ENCODE results near the gene NID1. TPM values are rescaled to one million over a fixed set of nuclear protein-coding genes. Genes with fewer than 3 reads are reported as not detected.

NID1 gene
- polyA plus RNA-seq, result 76.0 TPM
- long read RNA-seq, donor 1, full-length matches to known transcripts, result 3 of 3 reads
- long read RNA-seq, donor 1, partial matches to known transcripts, result 0 of 3 reads
- long read RNA-seq, donor 1, other reads (novel, unspliced or antisense), result 0 of 3 reads
- long read RNA-seq, donor 2, full-length matches to known transcripts, result 13 of 62 reads
- long read RNA-seq, donor 2, partial matches to known transcripts, result 49 of 62 reads
- long read RNA-seq, donor 2, other reads (novel, unspliced or antisense), result 0 of 62 reads
- long read RNA-seq, donor 3, result 0 reads
- long read RNA-seq, donor 4, partial matches to known transcripts, result 6 of 6 reads
- long read RNA-seq, donor 4, other reads (novel, unspliced or antisense), result 0 of 6 reads
- long read RNA-seq, donor 5, full-length matches to known transcripts, result 4 of 16 reads
- long read RNA-seq, donor 5, partial matches to known transcripts, result 12 of 16 reads
- long read RNA-seq, donor 5, other reads (novel, unspliced or antisense), result 0 of 16 reads
- long read RNA-seq, donor 6, full-length matches to known transcripts, result 9 of 21 reads
- long read RNA-seq, donor 6, partial matches to known transcripts, result 12 of 21 reads
- long read RNA-seq, donor 6, other reads (novel, unspliced or antisense), result 0 of 21 reads
- long read RNA-seq, donor 7, full-length matches to known transcripts, result 4 of 41 reads
- long read RNA-seq, donor 7, partial matches to known transcripts, result 37 of 41 reads
- long read RNA-seq, donor 7, other reads (novel, unspliced or antisense), result 0 of 41 reads
- long read RNA-seq, donor 8, full-length matches to known transcripts, result 9 of 73 reads
- long read RNA-seq, donor 8, partial matches to known transcripts, result 64 of 73 reads
- long read RNA-seq, donor 8, other reads (novel, unspliced or antisense), result 0 of 73 reads
- long read RNA-seq, donor 9, full-length matches to known transcripts, result 1 of 6 reads
- long read RNA-seq, donor 9, partial matches to known transcripts, result 5 of 6 reads
- long read RNA-seq, donor 9, other reads (novel, unspliced or antisense), result 0 of 6 reads
- long read RNA-seq, donor 10, full-length matches to known transcripts, result 17 of 33 reads
- long read RNA-seq, donor 10, partial matches to known transcripts, result 16 of 33 reads
- long read RNA-seq, donor 10, other reads (novel, unspliced or antisense), result 0 of 33 reads
- long read RNA-seq, donor 11, full-length matches to known transcripts, result 7 of 14 reads
- long read RNA-seq, donor 11, partial matches to known transcripts, result 7 of 14 reads
- long read RNA-seq, donor 11, other reads (novel, unspliced or antisense), result 0 of 14 reads

DNA sequence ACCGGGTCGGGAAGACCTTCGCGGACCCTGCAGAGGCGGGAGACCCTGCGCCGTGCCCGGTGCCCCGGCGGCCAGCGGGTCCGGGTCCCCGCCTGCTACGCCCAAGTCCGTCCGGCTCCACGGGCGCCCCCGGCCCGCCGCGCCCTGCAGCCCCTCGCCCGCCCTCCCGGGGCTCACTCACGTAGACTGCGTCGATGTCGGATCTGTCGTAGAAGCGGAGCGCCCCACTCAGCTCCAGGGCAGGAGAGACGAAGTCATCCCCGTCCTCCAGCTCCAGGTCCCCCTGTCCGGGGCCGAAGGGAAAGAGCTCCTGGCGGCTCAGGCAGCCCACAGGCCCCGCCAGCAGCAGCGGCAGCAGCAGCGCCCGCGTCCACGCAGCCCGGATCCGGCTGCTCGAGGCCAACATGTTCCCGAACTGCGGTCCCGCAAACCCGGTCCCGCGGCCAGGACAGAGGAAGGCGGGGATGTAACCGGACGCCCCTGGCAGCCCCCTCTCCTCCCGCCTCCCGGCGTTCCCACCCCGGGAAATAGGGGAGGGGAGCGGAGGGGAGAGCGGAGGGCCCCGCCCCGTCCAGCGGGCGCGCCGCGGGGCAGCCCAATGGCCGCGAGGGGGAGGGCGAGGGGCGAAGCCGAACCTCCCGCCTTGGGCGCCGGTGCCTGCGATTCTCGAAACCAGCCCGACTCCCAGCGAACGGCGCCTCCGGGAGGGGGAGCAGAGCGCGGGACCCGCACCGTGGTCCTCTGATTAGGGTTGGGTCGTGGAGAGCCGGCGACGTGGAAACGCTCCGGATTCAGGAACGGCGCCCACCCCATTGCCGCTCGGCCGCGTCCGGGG is at the start of gene NID1:
TSS of gene NID1 (minus strand) at position 417 of the 835 bp plus-strand sequence. CDS start at position 406, 11 bp downstream.
- peak; percentile 61 to 75 for DNase-seq
- WGBS (ENCODE audit: insufficient coverage, low lambda C conversion rate), result no CpG with 5 or more reads among the region's 100 CpGs
- Histone ChIP-seq H3K4me3 (ENCODE audit: low read length) (peak within 1 kb of the TSS; percentile 63), H3K4me1 (ENCODE audit: control insufficient read depth, insufficient read depth, low read length) (peaks cover 12% of the 10 kb centered on the region), H3K27ac (ENCODE audit: low read length) (peak within 1 kb of the TSS; percentile 83), H3K27me3 (ENCODE audit: control insufficient read depth, insufficient read depth, low read length) (peaks cover 39% of the 10 kb centered on the region), H3K9me3 (ENCODE audit: control insufficient read depth, low read depth, low read length) (no peaks in the 10 kb centered on the region), H3K36me3 (ENCODE audit: control insufficient read depth, insufficient read depth, low read length) (no peaks in the 10 kb centered on the region)

DNA sequence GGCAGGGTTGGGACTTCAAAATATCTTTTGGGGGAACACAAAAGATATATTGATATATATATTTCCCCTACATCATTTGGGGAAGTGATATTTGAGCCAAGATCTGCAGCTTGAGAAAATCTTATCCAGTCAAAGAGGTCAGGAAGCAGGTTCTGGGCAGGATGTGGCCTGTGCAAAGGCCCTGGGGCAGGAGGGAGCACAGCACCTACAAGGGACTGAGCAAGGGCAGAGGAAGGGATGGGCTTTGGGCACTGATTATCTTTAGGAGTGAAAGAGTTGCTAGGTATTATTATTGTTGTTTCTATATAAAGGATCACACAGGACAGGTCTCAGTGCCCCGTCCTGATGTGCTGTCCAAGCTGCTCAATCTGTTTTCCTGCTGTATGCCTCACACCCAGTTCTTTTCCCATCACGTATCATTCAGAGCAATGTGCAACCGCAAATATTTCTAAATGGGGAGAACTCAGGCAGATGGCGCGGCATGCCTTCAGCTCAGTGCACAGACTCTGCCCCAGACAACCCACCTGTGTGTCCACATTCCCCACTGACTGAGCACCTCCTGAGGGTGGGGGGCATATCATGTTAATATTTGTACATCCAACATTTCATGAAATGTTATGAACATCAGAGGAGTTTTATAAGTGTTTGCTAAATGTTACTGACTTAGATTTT is 49.3 kb upstream of the NID1 start:
- Histone ChIP-seq H3K36me3 (ENCODE audit: control insufficient read depth, insufficient read depth, low read length) (no peaks in the 10 kb centered on the region), H3K9me3 (ENCODE audit: control insufficient read depth, low read depth, low read length) (no peaks in the 10 kb centered on the region), H3K4me3 (ENCODE audit: low read length) (no peak overlapping the region), H3K27me3 (ENCODE audit: control insufficient read depth, insufficient read depth, low read length) (no peaks in the 10 kb centered on the region), H3K27ac (ENCODE audit: low read length) (no peak overlapping the region), H3K4me1 (ENCODE audit: control insufficient read depth, insufficient read depth, low read length) (no peaks in the 10 kb centered on the region)
- no peak for DNase-seq
- WGBS (ENCODE audit: insufficient coverage, low lambda C conversion rate), result 70% methylated on average over 2 of the region's 5 CpGs

DNA sequence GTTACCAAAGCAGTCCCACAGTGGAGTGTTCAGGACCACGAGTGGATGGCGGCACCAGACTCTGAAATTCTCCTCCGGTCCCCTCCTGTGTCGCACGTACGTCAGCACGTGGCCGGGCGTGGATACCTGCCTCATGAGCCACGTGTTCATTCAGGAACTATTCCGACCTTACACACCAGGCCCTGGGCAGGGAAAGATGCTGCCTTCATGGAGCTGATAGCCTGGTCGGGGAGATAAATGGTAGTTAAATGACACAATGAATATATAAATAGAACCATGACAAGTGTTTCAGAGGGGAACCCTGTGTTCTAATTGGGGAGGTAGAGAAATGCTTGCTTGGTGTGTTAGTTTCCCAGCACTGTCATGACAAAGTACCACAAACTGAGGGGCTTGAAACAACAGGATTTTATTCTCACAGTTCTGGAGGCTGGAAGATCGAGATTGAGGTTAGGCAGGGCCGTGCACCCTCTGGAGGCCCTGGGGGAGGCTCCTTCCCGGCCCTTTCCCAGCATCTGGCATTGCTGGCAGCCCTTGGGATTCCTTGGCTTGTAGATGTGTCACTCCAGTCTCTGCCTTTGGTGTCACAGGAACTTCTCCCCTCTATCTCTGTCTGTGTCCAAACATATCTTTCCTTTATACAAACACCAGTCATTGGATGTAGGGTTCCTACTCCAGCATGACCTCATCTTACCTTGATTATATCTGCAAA is 48.6 kb upstream of the NID1 start:
- no peak overlapping the region for H3K4me3 ChIP-seq (ENCODE audit: low read length)
- H3K36me3 ChIP-seq (ENCODE audit: control insufficient read depth, insufficient read depth, low read length), result no peaks in the 10 kb centered on the region
- no peak for DNase-seq
- H3K27me3 ChIP-seq (ENCODE audit: control insufficient read depth, insufficient read depth, low read length), result no peaks in the 10 kb centered on the region
- H3K27ac ChIP-seq (ENCODE audit: low read length), result no peak overlapping the region
- H3K4me1 ChIP-seq (ENCODE audit: control insufficient read depth, insufficient read depth, low read length), result no peaks in the 10 kb centered on the region
- no CpG with 5 or more reads among the region's 15 CpGs for WGBS (ENCODE audit: insufficient coverage, low lambda C conversion rate)
- H3K9me3 ChIP-seq (ENCODE audit: control insufficient read depth, low read depth, low read length), result no peaks in the 10 kb centered on the region

DNA sequence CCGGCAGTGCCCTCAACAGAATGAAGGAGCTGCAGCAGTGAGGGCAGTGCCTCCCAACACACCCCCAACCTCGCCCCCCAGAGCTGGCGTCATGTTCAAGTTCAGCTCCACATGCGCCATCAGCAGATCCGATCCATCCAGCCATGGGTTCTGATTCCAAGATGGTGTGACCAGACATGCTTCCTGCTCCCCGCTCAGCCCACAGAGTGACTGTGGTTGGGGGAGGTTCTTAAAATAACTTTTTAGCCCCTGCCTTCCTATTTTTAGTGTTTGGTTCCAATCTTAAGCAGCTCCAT is 47.4 kb upstream of the NID1 start:
- WGBS (ENCODE audit: insufficient coverage, low lambda C conversion rate), result no CpG with 5 or more reads among the region's 6 CpGs
- H3K27ac ChIP-seq (ENCODE audit: low read length), result no peak overlapping the region
- H3K27me3 ChIP-seq (ENCODE audit: control insufficient read depth, insufficient read depth, low read length), result no peaks in the 10 kb centered on the region

DNA sequence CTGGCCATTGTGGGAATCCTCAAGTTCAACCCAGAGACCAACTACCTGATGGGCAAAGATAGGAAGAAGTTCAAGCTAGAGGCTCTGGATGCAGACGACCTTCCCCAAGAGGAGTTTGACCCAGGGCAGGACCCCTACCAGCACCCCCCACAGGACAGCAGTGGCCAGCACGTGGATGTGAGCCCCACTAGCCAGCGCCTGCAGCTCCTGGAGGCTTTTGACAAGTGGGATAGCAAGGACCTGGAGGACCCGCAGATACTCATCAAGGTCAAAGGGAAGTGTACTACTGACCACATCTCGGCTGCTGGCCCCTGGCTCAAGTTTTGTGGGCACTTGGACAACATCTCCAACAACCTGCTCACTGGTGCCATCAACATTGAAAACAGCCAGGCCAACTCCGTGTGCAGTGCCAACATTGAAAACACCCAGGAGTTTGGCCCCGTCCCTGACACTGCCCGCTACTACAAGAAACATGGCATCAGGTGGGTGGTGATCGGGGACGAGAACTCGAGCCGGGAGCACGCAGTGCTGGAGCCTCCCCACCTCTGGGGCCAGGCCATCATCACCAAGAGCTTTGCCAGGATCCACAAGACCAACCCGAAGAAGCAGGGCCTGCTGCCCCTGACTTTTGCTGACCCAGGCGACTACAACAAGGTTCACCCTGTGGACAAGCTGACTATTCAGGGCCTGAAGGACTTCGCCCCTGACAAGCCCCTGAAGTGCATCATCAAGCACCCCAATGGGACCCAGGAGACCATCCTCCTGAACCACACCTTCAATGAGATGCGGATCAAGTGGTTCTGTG is 46.8 kb upstream of the NID1 start:
- WGBS (ENCODE audit: insufficient coverage, low lambda C conversion rate), result no CpG with 5 or more reads among the region's 17 CpGs
- Histone ChIP-seq H3K27ac (ENCODE audit: low read length) (no peak overlapping the region), H3K4me3 (ENCODE audit: low read length) (no peak overlapping the region), H3K4me1 (ENCODE audit: control insufficient read depth, insufficient read depth, low read length) (no peaks in the 10 kb centered on the region), H3K9me3 (ENCODE audit: control insufficient read depth, low read depth, low read length) (no peaks in the 10 kb centered on the region), H3K27me3 (ENCODE audit: control insufficient read depth, insufficient read depth, low read length) (no peaks in the 10 kb centered on the region), H3K36me3 (ENCODE audit: control insufficient read depth, insufficient read depth, low read length) (no peaks in the 10 kb centered on the region)
- no peak for DNase-seq

More for the DNA sequence above, 47.4 kb upstream of the NID1 start:
- H3K9me3 ChIP-seq (ENCODE audit: control insufficient read depth, low read depth, low read length), result no peaks in the 10 kb centered on the region
- no peak overlapping the region for H3K4me3 ChIP-seq (ENCODE audit: low read length)
- H3K36me3 ChIP-seq (ENCODE audit: control insufficient read depth, insufficient read depth, low read length), result no peaks in the 10 kb centered on the region
- DNase-seq, result no peak
- H3K4me1 ChIP-seq (ENCODE audit: control insufficient read depth, insufficient read depth, low read length), result no peaks in the 10 kb centered on the region

DNA sequence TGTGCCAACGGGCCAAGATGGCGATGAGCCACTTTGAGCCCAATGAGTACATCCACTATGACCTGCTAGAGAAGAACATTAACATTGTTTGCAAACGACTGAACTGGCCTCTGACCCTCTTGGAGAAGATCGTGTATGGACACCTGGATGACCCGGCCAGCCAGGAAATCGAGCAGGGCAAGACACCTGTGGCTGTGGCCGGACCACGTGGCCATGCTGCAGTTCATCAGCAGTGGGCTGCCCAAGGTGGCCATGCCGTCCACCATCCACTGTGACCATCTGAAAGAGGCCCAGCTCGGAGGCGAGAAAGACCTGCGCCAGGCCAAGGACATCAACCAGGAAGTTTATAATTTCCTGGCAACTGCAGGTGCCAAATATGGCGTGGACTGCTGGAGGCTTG is 45.2 kb upstream of the NID1 start:
- H3K4me3 ChIP-seq (ENCODE audit: low read length), result no peak overlapping the region
- H3K4me1 ChIP-seq (ENCODE audit: control insufficient read depth, insufficient read depth, low read length), result no peaks in the 10 kb centered on the region
- no peaks in the 10 kb centered on the region for H3K9me3 ChIP-seq (ENCODE audit: control insufficient read depth, low read depth, low read length)
- no peaks in the 10 kb centered on the region for H3K36me3 ChIP-seq (ENCODE audit: control insufficient read depth, insufficient read depth, low read length)
- no peaks in the 10 kb centered on the region for H3K27me3 ChIP-seq (ENCODE audit: control insufficient read depth, insufficient read depth, low read length)
- WGBS (ENCODE audit: insufficient coverage, low lambda C conversion rate), result no CpG with 5 or more reads among the region's 13 CpGs
- no peak for DNase-seq
- no peak overlapping the region for H3K27ac ChIP-seq (ENCODE audit: low read length)

GRCh38 chr1:236108027-236108648 is 43.2 kb upstream of the NID1 start:
- Histone ChIP-seq H3K36me3 (ENCODE audit: control insufficient read depth, insufficient read depth, low read length) (no peaks in the 10 kb centered on the region), H3K4me1 (ENCODE audit: control insufficient read depth, insufficient read depth, low read length) (no peaks in the 10 kb centered on the region), H3K9me3 (ENCODE audit: control insufficient read depth, low read depth, low read length) (no peaks in the 10 kb centered on the region), H3K27ac (ENCODE audit: low read length) (no peak overlapping the region), H3K4me3 (ENCODE audit: low read length) (no peak overlapping the region), H3K27me3 (ENCODE audit: control insufficient read depth, insufficient read depth, low read length) (no peaks in the 10 kb centered on the region)
- no peak for DNase-seq
- no CpG with 5 or more reads among the region's 7 CpGs for WGBS (ENCODE audit: insufficient coverage, low lambda C conversion rate)

GRCh38 chr1:236107121-236107907 is 42.4 kb upstream of the NID1 start:
- Histone ChIP-seq H3K36me3 (ENCODE audit: control insufficient read depth, insufficient read depth, low read length) (no peaks in the 10 kb centered on the region), H3K9me3 (ENCODE audit: control insufficient read depth, low read depth, low read length) (no peaks in the 10 kb centered on the region), H3K27me3 (ENCODE audit: control insufficient read depth, insufficient read depth, low read length) (no peaks in the 10 kb centered on the region), H3K27ac (ENCODE audit: low read length) (no peak overlapping the region), H3K4me3 (ENCODE audit: low read length) (no peak overlapping the region), H3K4me1 (ENCODE audit: control insufficient read depth, insufficient read depth, low read length) (no peaks in the 10 kb centered on the region)
- DNase-seq, result no peak
- 68% methylated on average over 3 of the region's 9 CpGs for WGBS (ENCODE audit: insufficient coverage, low lambda C conversion rate)

All from large intestine (tissue), 12 donors.